Neural progenitor cell (in vitro differentiated cells): ENCODE results near the gene ADCK1. TPM values are rescaled to one million over a fixed set of nuclear protein-coding genes. Genes with fewer than 3 reads are reported as not detected.

ENCODE experiments used
- DNase-seq: peaks from one replicate; pipeline ENCODE4 v3.0.0-alpha.2; 2016; ENCODE audit warnings: low spot score
- H2AFZ ChIP-seq: fragments of 200-600 bp; sonication (generic); replicated peaks from 2 replicates; pipeline ENCODE4 v1.6.1; 2016; ENCODE audit warnings: antibody characterized with exemption
- H3F3A ChIP-seq: fragments of 200-600 bp; sonication (generic); 2 replicates; pipeline ENCODE4 v1.6.1; 2016; ENCODE audit warnings: antibody characterized with exemption, low read depth
- H3K27ac ChIP-seq: fragments of 200-600 bp; sonication (generic); 2 replicates; pipeline ENCODE4 v1.5.1; 2016; ENCODE audit warnings: mild to moderate bottlenecking
- H3K27me3 ChIP-seq: fragments of 200-600 bp; sonication (generic); 2 replicates; pipeline ENCODE4 v1.6.1; 2016; ENCODE audit warnings: mild to moderate bottlenecking, moderate library complexity
- H3K36me3 ChIP-seq: fragments of 200-600 bp; sonication (generic); 2 replicates; pipeline ENCODE4 v1.5.1; 2016
- H3K4me1 ChIP-seq: fragments of 200-600 bp; sonication (generic); 2 replicates; pipeline ENCODE4 v1.6.1; 2016; ENCODE audit warnings: mixed run types
- H3K4me2 ChIP-seq: fragments of 200-600 bp; sonication (generic); 2 replicates; pipeline ENCODE4 v1.6.1; 2016
- H3K4me3 ChIP-seq: fragments of 200-600 bp; sonication (generic); 2 replicates; pipeline ENCODE4 v1.5.1; 2016
- H3K79me2 ChIP-seq: fragments of 200-600 bp; sonication (generic); 2 replicates; pipeline ENCODE4 v1.6.1; 2016; ENCODE audit warnings: low read depth
- H3K9ac ChIP-seq: fragments of 200-600 bp; sonication (generic); 2 replicates; pipeline ENCODE4 v1.6.1; 2016
- H3K9me3 ChIP-seq: fragments of 200-600 bp; sonication (generic); 2 replicates; pipeline ENCODE4 v1.5.1; 2016; ENCODE audit warnings: low read depth
- H4K20me1 ChIP-seq: fragments of 200-600 bp; sonication (generic); 2 replicates; pipeline ENCODE4 v1.6.1; 2016; ENCODE audit warnings: low read depth
- H3K27ac Mint-ChIP-seq: 3 replicates; pipeline ENCODE4 v1.8.0; 2021; ENCODE audit warnings: mixed read lengths
- H3K27me3 Mint-ChIP-seq: 2 replicates; pipeline ENCODE4 v1.8.0; 2022; ENCODE audit warnings: low read depth, mild to moderate bottlenecking, inconsistent platforms, moderate library complexity, mixed read lengths; ENCODE audit not compliant: insufficient read depth
- H3K36me3 Mint-ChIP-seq: 3 replicates; pipeline ENCODE4 v1.8.0; 2021; ENCODE audit warnings: mixed read lengths
- H3K4me1 Mint-ChIP-seq: 3 replicates; pipeline ENCODE4 v1.8.0; 2021; ENCODE audit warnings: mixed read lengths
- H3K4me3 Mint-ChIP-seq: 3 replicates; pipeline ENCODE4 v1.8.0; 2021; ENCODE audit warnings: mild to moderate bottlenecking, moderate library complexity, mixed read lengths
- H3K9me3 Mint-ChIP-seq: 3 replicates; pipeline ENCODE4 v1.8.0; 2020; ENCODE audit warnings: mixed read lengths
- CTCF ChIP-seq: fragments of 200-600 bp; sonication (generic); IDR thresholded peaks from 2 replicates; pipeline ENCODE4 v1.5.1; 2017; ENCODE audit warnings: antibody characterized with exemption, mild to moderate bottlenecking
- EZH2 ChIP-seq: fragments of 200-600 bp; sonication (generic); IDR thresholded peaks from 2 replicates; pipeline ENCODE4 v1.6.1; 2017; ENCODE audit warnings: antibody characterized with exemption, mild to moderate bottlenecking, moderate library complexity
- EZH2phosphoT487 ChIP-seq: fragments of 200-600 bp; sonication (generic); IDR thresholded peaks from 2 replicates; pipeline ENCODE4 v1.6.1; 2017; ENCODE audit warnings: antibody characterized with exemption
- total RNA-seq: library from RNA; depleted of rRNA; stranded (reverse); fragments of >200 nt; gene quantifications from 2 replicates; pipeline ENCODE4 v1.2.3, GENCODE V29; 2015; ENCODE audit warnings: low replicate concordance

ADCK1 gene
- total RNA-seq: 1.6 and 4.8 TPM in 2 replicates

- Histone ChIP-seq H3K4me2 (peak within 1 kb of the TSS; percentile 75), H3K9ac (no peak within 1 kb of the TSS), H4K20me1 (no peaks in the 10 kb centered on the region), H3K27ac (no peak within 1 kb of the TSS), H3K9me3 (no peaks in the 10 kb centered on the region), H3K4me3 (peak within 1 kb of the TSS; percentile 64), H3K36me3 (no peaks in the 10 kb centered on the region), H2AFZ (peak within 1 kb of the TSS; percentile 85), H3K79me2 (no peaks in the 10 kb centered on the region), H3K27me3 (no peaks in the 10 kb centered on the region), H3K4me1 (peaks cover 4% of the 10 kb centered on the region), H3F3A (peaks cover 3% of the 10 kb centered on the region)
- TF ChIP-seq CTCF (peak; percentile 36), EZH2 (no peak)
- Mint-ChIP-seq H3K9me3 (no peaks in the 10 kb centered on the region), H3K4me1 (peaks cover 22% of the 10 kb centered on the region), H3K36me3 (no peaks in the 10 kb centered on the region), H3K4me3 (peak within 1 kb of the TSS; percentile 86), H3K27ac (no peak within 1 kb of the TSS), H3K27me3 (peaks cover 3% of the 10 kb centered on the region)
- peak; percentile 89 for DNase-seq
Observed at GRCh38 chr14:77799863-77800730, at the start of gene ADCK1. TSS of gene ADCK1 (plus strand) at chr14:77800109. CDS start at chr14:77818979, 18,870 bp downstream.

GRCh38 chr14:77752266-77752665, 47.6 kb upstream of the ADCK1 start:
- Histone ChIP-seq H3K4me1 (no peaks in the 10 kb centered on the region), H3K4me2 (no peak overlapping the region), H2AFZ (no peak overlapping the region), H3K36me3 (peaks cover 25% of the 10 kb centered on the region), H3K9me3 (no peaks in the 10 kb centered on the region), H3K9ac (no peak overlapping the region), H3K4me3 (no peak overlapping the region), H3F3A (no peaks in the 10 kb centered on the region), H3K27ac (no peak overlapping the region), H3K27me3 (no peaks in the 10 kb centered on the region), H4K20me1 (peaks cover 14% of the 10 kb centered on the region), H3K79me2 (peaks cover 45% of the 10 kb centered on the region)
- H3K9me3 Mint-ChIP-seq: no peaks in the 10 kb centered on the region
- no peak overlapping the region for H3K4me3 Mint-ChIP-seq
- H3K27ac Mint-ChIP-seq: no peak overlapping the region
- DNase-seq: no peak
- no peaks in the 10 kb centered on the region for H3K4me1 Mint-ChIP-seq
- H3K36me3 Mint-ChIP-seq: peaks cover 43% of the 10 kb centered on the region
- peaks cover 2% of the 10 kb centered on the region for H3K27me3 Mint-ChIP-seq
- TF ChIP-seq EZH2phosphoT487 (no peak), EZH2 (no peak), CTCF (no peak)

- H4K20me1 ChIP-seq: peaks cover 14% of the 10 kb centered on the region
Observed at GRCh38 chr14:77752799-77753516, 47.0 kb upstream of the ADCK1 start.

More at GRCh38 chr14:77752799-77753516, 47.0 kb upstream of the ADCK1 start:
- H3K4me2 ChIP-seq: no peak overlapping the region
- Mint-ChIP-seq H3K4me3 (no peak overlapping the region), H3K4me1 (no peaks in the 10 kb centered on the region), H3K27me3 (peaks cover 2% of the 10 kb centered on the region), H3K36me3 (peaks cover 46% of the 10 kb centered on the region), H3K27ac (no peak overlapping the region), H3K9me3 (no peaks in the 10 kb centered on the region)
- H3K9ac ChIP-seq: no peak overlapping the region
- TF ChIP-seq EZH2 (no peak), CTCF (no peak), EZH2phosphoT487 (no peak)
- H3K36me3 ChIP-seq: peaks cover 25% of the 10 kb centered on the region
- no peak overlapping the region for H3K4me3 ChIP-seq
- no peak overlapping the region for H2AFZ ChIP-seq
- no peaks in the 10 kb centered on the region for H3K9me3 ChIP-seq
- no peaks in the 10 kb centered on the region for H3K4me1 ChIP-seq
- no peak for DNase-seq
- no peaks in the 10 kb centered on the region for H3K27me3 ChIP-seq
- no peak overlapping the region for H3K27ac ChIP-seq
- H3K79me2 ChIP-seq: peaks cover 52% of the 10 kb centered on the region
- H3F3A ChIP-seq: no peaks in the 10 kb centered on the region
